Stimulated activated CD8-positive, alpha-beta memory T cell treated with anti-CD3 and anti-CD28 coated beads, Interleukin-15, amount 100 ng/mL, for 48 hours (primary cell): ENCODE measurements around the gene KCNMA1.

Source experiments
- DNase-seq, 2 donors: peaks; one replicate each; pipeline ENCODE4 v3.0.0-alpha.2; 2020; ENCODE audit warnings: low read depth in 2 of 2

The KCNMA1 gene

GRCh38 chr10:76866841-76867586, 770.6 kb downstream of the KCNMA1 start:
- DNase-seq: no peak

- no peak for DNase-seq
Observed at GRCh38 chr10:76864922-76865321, 772.7 kb downstream of the KCNMA1 start.

GRCh38 chr10:76858721-76859120, 778.9 kb downstream of the KCNMA1 start:
- no peak for DNase-seq

- DNase-seq: no peak
Observed at GRCh38 chr10:76840802-76841201, 796.8 kb downstream of the KCNMA1 start.

GRCh38 chr10:76839276-76839675, 798.3 kb downstream of the KCNMA1 start:
- DNase-seq: no peak

GRCh38 chr10:76830218-76830617, 807.4 kb downstream of the KCNMA1 start:
- no peak for DNase-seq

GRCh38 chr10:76829724-76830123, 807.9 kb downstream of the KCNMA1 start:
- no peak for DNase-seq
